ENCODE results near the gene NFS1.
A peak's percentile ranks its signal among the peaks of the same experiment; 100 is the strongest.

Gene NFS1

GRCh38 chr20:35738410-35739179 is 39.4 kb upstream of the NFS1 start:
- Histone ChIP-seq H3K27ac (peak overlapping the region in 1 of 2 donors; percentile 100), H3K4me3 (no peak overlapping the region)
- TF ChIP-seq CTCF (IDR thresholded peaks at IDR 0.05): no peak
- no peak for DNase-seq (ENCODE audit: low spot score)

- Histone ChIP-seq H3K4me3 (no peak overlapping the region), H3K27ac (peak overlapping the region in 1 of 2 donors; percentile 30)
- no peak for DNase-seq (ENCODE audit: low spot score)
- TF ChIP-seq CTCF (IDR thresholded peaks at IDR 0.05): no peak
Observed at GRCh38 chr20:35737865-35738333, 38.7 kb upstream of the NFS1 start.

- DNase-seq (ENCODE audit: low spot score): no peak
- TF ChIP-seq CTCF (IDR thresholded peaks at IDR 0.05): no peak
- no peak overlapping the region for H3K27ac ChIP-seq
- H3K4me3 ChIP-seq: peak overlapping the region; percentile 10
Observed at GRCh38 chr20:35735826-35736470, 36.8 kb upstream of the NFS1 start.

GRCh38 chr20:35734777-35735649 is 35.9 kb upstream of the NFS1 start:
- H3K27ac ChIP-seq: no peak overlapping the region
- no peak overlapping the region for H3K4me3 ChIP-seq
- TF ChIP-seq CTCF (IDR thresholded peaks at IDR 0.05): no peak
- no peak for DNase-seq (ENCODE audit: low spot score)

- TF ChIP-seq CTCF (IDR thresholded peaks at IDR 0.05): no peak
- H3K27ac ChIP-seq: no peak overlapping the region
- H3K4me3 ChIP-seq: no peak overlapping the region
- DNase-seq (ENCODE audit: low spot score): no peak
Observed at GRCh38 chr20:35734374-35734773, 35.2 kb upstream of the NFS1 start.

GRCh38 chr20:35732644-35732982 is 33.5 kb upstream of the NFS1 start:
- Histone ChIP-seq H3K27ac (no peak overlapping the region), H3K4me3 (peak overlapping the region; percentile 16)
- no peak for TF ChIP-seq CTCF (IDR thresholded peaks at IDR 0.05)
- no peak for DNase-seq (ENCODE audit: low spot score)
